UCSD-AML1 (cell line): Measurements from ENCODE around the gene MIGA2.
"Not testable (repeated sequence)": the region's sequence is repeated elsewhere in the genome, so short reads cannot be mapped to it uniquely, and the experiment has no call there.

Source experiments
- DNase-seq: peaks from one replicate; lab custom pipeline; 2025; ENCODE audit not compliant: unreplicated experiment; lab: John Stamatoyannopoulos, UW

MIGA2 gene

DNA sequence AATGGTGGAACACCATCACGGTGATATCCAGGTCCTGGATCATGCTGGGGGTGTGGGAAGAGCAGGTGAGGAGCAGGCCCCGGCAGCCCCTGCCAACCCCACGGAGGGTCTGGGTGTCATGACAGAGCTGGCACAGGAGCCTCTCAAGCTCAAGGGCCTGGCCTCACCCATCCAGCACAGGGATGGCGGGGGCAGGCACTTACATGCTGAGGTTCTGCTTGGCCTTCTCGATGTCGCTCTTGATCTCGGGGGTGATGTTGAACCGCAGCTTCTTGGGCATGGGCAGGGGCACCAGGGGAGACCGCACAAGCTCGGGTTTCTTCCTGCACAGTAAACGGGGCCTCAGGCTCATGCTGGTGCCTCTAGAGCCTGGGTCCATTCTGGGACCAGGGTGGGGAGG is 61.9 kb downstream of the MIGA2 start:
- DNase-seq, result no peak

DNA sequence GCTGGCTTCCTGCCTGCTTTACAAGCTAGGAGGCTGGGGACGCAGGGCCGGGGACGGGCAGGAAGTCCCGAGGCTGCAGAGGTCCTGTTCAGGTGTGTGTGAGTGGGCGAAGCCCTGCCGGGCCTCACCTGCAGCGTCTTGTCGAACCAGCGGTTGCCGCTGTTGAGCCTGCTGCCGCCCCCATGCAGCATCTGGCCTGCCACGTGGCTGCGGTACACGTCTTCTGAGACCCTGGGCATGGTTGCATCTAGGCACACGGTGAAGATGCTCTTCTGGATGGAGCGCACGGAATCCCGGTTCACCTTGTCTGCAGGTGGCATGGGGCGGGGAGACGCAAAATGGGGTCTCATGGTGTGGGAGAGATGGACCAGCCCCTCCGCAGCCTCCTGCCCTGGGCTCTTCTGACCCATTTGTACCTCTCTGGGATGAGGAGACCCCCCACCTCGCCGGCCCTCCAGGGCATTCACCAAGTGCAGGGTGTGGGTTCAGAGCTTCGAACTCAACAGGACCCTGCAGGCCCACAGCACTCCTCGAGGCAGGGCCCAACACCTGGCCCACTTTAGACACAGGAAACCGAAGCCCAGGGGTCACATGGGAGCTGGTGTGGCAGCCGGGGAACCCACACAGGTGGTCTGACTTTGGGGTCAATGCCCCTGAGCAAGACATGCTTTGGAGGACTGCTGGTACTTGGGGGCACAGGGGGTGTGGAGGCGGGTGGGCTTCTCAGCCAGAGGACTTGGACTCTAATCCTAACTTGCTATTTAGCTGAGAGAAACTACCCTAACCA is 64.2 kb downstream of the MIGA2 start:
- no peak for DNase-seq

DNA sequence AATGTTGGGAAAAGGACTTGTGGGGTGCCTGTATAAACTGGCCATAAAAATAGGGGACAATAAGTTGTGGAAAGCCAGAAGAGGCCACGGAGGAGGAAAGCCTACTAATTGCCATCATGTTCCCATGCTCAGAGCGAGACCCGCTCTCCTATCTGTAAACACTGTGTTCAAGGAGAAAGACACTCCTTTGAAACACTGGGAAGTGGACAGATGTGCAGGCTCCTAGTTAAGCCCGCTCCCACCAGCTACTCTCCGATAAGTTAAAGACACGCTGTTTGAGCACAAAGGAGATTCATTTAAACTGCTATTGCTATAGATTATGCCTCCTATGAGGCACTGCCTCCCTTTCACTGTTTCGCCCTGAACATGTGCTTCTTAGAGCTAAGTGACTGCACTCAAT is 64.9 kb downstream of the MIGA2 start:
- DNase-seq, result no peak

DNA sequence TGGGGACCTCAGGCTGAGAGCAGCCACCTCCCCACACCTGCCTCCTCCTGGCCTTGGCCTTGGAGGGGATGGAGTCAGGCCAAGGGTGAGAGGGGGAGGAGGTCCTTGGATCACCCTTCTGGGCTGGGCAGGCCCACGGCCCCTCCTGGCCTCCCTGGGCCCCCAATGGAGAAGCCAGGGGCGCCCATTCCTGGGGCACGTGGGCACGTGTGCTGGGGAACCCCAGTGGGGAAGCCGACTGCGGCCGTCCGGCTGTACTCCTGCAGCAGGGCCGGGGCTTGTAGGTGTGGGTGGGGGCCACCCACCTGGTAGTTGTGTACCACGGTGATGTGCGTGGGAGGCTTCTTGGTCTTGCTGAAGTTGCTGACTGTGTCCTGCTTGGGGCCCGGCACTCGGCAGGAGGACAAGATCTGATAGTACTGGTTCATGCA is 65.7 kb downstream of the MIGA2 start:
- no peak for DNase-seq

DNA sequence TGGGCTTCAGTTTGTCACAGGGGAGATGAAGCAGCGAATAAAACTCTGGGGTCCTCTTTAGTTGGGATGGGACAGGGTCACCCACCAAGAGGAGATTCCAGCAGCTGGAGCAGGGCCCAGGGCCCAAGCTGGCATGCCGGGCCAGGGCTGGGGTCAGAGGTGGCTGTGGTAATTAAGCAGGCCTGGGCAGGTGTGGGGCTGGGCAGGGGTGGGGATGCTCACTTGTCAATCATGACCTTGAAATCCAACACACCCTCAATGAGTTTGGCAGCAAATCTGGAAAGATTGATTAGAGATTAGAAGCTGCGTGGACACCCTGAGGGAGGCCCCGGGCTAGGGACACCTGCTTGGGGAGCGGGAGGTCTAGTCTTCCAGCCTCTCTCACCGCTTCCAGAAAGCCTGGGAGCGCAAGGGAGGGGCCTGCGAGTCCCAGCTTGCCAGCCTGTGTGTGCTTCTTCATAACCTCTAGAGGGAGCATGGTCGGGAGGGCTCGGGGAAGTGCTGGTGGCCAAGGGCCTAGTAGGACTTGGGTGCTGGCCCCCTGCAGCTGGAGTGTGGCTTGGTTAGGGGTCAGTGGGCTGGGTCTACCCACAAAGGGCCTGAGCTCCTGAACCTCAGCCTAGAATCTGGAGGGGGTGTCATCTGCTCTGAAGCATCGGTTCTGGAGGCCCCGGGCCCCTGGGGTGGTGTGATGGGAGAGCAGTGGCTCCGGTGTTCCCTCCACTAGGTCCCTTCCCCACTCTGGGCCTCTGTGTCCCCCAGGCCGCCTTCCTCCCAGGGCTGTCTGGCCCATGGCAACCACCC is 66.6 kb downstream of the MIGA2 start:
- DNase-seq, result peak; percentile 53

DNA sequence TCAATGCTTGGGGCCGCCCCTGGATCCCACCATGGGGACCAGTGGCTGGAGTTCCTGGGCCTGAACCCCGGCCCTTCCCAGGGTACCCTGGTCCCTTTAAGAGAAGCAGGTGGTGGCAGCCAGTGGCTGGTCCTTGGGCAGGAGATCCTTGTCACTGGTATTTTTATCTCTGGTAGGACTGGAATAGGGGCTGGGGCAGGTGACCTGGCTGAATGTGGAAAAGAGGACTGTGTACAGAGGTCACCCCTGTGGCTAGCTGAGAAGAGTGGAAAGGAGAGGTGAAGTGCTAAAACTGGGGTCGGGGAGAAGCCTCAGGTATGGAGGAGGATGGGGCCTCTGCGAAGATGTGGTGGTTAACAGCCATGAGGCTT is 67.2 kb downstream of the MIGA2 start:
- DNase-seq, result no peak

DNA sequence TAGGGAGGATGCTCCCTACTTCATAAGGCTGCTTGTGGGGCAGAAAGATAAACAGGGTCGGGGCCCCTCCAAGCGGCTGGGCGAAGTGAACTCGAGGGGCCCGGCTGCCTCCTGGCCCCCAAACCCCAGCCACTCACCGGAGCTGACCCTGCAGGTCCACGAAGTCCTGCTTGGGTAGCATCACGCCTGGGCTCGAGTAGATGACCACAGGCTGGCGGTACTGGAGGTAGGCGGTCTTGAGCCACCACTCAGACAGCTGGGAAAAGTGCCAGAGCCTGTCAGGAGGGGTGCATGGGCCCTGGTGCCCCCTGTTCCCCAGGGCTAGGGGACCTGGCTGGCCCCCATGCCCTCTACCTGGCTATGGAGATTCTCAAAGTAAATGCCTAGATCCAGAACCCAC is 67.6 kb downstream of the MIGA2 start:
- no peak for DNase-seq

DNA sequence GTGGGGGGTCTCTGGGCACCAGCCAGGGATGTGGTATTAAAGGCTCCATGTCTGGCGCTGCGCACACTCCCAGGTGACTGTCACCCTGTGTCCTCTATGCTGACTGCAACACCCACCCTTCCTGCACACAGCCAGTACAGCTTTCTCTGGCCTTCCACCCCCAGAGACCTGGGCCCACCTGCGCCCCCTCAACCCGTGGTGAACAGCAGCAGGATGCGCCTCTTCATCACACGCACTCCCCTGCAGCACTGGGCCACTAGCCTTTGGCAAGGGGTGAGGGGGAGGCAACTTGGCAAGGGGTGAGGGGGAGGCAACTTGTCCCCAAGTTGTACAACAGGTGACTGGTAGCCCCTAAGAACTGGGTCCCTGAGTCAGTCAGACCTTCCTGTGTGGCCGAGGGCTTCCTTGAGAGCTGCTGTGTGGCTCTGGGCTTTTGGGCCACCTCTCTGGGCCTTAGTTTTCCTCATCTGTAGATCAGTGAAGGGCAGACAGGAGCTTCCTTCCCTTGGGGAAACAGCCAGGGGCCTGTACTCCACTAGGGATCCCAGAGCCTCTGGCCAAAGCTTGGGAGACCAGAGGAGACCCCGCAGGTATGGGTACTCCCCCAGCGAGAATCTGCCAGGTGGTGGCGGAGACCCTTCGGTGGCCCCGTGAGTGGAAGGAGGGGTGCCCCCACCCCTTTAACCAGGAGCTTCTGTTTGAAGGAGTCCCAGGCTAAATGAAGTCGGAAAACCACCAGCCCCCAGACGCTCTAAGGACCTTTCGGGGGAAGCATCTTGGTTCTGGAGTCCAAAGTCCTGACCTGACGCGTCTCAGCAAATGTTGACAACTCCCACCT is 69.7 kb downstream of the MIGA2 start:
- DNase-seq, result no peak

DNA sequence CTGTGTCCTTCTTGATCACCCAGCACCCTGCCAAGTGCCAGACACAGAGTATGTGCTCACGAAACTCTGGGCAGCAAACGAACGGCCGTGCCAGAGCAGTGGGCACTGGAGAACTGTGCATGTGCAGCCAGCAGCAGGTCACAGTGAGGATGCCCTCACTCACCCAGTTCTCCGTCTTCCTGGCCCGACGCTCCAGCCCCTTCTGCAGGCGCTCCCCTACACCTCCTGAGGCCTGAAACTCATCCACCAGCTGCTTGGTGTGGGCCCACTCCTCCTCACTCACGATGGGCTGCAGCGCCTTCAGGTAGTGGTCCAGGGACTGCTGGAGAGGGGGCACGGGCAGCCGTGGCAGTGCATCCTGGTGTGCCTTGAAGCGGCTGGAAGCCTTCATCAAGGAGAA is 71.2 kb downstream of the MIGA2 start:
- no peak for DNase-seq

DNA sequence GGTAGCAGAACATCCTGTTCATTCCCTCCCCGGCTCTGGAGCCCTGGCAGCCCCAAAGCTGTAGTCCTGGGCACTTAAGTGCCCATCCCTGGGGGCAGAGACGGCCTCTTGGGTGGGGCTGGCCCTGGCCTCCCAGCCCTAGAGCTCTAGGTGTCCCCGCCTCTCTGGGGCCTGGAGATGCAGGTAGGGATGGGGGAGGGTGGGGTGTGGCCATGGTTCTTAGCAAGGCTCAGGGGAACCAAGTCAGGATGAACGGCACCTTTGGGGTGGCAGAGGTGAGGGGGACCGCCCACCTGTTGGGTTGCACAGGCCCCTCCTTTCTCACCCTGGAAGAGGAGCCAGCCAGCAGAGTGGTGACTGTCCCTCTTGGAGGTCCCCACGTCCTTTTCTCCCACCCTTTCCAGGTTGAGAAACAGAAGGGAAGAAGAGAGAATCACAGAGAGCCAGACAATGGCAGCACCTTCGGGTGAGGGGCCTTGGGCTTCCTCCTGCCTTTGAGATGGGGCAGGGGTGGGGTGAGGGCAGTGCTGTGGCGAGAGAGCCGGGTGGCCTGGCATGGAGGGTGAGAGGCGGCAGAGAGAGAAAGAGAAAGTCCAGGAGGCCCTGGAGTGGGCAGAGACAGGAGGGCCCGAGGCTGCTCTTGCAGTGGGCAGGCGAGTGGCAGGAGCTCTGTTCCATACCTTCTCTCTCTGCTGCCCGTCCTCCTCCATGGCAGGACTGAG is 71.8 kb downstream of the MIGA2 start:
- DNase-seq, result no peak

DNA sequence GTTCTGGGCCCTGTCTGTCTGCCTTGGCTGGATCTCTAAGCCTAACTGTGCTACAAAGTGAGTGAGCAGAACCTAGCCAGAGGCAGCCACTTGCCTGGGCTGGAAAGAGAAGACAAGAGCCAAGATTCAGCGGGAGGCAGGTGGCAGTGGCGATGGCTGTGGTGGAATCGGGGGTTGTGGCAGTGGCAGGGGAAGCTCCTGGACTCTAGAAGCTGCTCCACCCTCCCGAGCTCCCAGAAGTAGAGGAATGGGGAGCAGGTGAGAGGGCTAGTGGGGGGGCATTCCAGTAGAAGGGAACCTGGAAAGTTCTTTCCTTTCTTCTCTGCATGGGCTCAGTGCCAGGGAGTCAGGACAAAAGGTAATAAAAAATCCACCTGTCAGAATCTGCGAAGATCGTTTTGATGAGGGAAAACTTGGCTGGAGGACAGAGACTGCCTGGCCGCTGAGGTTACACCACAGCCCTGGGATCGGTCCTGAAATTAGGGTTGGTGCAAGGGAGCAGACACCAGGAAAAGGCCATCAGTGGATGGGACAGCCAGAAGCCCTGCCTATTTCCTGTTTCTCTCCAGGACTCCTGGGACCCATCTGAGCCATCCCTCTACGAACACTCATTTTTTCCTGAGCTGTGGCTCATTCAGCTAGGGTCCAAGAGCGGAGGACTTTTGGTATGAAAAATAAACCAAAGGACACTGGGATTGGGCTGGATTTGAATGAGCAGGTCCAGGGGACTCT is 72.5 kb downstream of the MIGA2 start:
- DNase-seq, result no peak

DNA sequence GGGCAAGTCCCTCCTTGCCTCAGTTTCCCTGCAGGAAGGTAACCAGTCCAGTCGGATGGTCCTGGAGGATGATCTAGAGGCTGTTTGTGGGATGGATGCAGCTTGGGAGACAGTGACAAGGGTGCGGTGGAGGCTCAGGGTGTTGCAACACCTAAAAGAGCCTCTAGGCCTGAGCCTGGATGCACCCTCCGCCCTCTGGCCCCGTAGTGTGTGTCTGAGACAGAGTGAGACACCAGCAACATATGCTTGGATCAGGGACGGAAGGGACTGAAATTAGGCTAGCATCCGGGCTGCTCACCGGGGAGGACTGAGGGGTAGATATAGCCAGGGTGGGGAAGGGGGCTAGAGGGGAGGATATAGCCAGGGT is 73.1 kb downstream of the MIGA2 start:
- DNase-seq, result peak; percentile 15

DNA sequence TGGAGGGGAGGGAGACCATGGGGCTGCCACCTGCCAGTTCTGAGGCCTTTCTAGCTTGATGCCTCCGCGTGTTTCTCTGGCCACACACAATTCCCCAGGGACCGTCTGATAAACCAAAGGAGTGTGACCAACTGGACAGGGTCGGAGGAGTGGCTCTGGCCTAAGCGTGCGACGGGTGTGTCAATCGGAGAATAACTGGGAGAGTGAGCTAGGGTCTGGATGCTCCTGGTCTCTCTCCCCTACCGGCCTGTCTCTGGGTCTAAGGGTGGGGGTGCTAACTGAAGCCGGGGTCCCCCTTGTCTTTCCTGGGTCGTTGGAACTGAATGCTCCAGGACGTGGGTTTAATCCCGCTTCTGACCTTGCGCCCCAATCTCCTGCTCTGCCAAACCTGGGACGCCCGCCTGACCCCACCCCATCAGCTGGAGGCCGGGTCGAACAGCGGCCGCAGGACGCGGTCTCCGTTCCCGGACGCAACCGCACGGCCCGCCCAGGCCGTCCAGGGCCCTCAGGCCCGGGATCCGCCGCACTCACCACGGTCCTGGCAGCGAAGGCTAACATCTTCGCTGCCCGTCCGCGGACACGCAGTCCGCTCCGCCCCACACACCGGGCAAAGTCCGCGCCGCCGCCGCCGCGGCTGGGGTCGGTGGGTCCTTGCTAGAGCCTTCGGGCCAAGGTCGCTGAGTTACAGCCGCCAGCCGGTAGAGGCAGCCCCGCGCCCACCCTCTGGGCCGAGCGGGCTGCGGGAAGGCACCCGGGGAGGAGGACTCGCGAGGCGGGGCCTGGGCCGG is 73.7 kb downstream of the MIGA2 start:
- no peak for DNase-seq

DNA sequence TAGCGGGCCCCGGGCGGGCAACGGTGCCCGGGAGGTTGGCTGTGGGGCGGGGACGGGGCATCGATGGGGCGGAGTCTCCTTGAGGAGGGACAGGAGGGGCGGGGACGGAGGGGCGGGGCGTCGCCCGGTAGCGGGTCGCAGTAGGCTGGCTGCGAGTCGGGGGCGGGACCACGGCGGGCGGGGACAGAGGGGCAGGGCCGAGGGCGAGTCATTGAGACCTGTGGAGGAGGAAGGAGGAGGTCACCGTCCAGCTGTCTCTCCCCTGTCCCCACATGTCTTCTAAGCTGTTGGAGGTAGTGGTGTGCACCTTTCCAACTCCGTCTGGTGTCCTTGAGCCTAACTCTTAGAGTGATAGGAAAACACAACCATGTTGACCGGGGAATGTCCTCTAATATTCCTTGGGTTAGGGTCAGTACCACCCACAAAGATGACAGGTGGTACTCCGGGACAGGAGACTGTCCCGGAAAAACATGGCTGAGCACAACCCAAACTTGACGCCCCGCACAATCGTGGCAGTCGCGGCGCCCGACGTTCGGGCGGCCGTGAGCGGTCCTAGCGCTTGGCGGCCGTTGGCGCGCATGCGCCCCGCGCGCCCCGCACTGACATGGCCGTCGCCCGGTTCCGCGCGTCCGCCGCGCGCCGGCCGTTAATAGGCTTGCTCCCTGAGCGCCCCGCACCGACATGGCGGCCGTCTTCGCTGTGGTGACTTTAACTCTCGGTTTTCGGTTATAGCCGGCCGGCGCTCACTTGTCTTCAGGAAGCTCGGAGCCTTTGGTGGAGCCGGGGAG is 74.5 kb downstream of the MIGA2 start, which contains the start of the genes CRAT and PTPA:
TSS of gene CRAT (minus strand) at position 54 of the 788 bp plus-strand sequence. CDS start 284 bp downstream, outside the sequence.
TSS of gene PTPA (plus strand) at position 676 of the 788 bp plus-strand sequence. CDS start 186 bp downstream, outside the sequence.
- DNase-seq, result peak; percentile 94

DNA sequence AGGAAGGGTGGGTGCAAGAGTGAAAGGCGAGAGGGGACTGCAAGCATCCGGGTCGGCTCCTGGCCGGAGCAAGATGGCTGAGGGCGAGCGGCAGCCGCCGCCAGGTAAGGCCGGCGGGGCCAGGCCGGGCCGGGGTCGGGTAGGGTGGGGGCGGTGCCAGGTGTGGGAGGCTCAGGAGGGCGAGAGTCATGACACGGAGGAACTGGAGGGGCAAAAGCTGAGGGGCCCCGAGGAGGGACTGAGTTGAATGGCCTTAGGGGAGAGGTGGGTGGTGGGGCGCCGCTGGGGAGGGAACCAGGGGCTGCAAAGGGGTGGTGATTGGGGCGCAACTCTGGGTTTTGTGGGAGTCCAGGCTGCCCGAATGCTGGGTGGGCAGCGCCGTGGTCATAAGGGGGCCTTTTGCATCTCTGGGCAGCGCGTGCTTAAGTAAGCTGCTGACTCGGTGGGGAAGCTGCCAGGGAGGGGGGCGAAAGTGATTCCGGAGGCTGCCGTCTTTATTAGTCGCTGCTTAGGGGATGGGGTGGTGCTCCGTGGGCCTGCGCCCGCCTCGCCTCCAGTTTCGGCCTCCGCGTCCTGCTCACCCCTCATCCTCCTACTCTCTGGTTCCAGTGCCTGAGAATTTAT is 75.2 kb downstream of the MIGA2 start:
- peak; percentile 60 for DNase-seq

DNA sequence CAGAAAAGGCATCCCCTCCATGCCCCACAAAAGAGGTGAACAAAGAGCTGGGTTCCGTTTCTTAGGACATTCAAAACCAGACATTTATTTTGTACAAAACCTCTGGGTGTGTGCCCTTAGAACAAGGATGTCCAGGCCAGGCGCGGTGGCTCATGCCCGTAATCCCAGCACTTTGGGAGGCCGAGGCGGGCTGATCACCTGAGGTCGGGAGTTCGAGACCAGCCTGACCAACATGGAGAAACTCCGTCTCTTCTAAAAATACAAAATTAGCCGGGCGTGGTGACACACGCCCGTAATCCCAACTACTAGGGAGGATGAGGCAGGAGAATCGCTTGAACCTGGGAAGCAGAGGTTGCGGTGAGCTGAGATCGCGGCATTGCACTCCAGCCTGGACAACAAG is 76.1 kb downstream of the MIGA2 start:
- DNase-seq, result not testable (repeated sequence)

DNA sequence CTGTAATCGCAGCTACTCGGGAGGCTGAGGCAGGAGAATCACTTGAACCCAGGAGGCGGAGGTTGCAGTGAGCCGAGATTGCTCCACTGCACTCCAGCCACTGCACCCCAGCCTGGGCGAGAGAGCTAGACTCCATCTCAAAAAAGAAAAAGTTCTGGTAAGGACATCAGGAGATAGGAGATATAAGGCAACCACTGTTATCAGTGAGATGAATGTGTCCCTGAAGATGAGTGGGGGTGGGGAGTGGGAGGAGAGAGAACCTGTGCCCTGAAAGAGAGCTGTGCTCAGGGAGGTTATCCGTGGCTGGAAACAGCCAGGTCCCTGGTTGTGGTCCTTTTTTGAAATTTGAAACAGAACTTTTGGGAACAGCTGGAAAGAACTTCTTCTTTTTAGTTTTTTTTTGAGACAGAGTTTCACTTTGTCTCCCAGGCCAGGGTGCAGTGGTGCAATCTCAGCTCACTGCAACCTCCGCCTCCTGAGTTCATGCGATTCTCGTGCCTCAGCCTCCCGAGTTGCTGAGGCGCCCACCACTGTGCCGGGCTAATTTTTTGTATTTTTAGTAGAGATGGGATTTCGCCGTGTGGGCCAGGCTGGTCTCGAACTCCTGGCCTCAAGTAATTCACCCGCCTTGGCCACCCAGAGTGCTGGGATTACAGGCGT is 77.3 kb downstream of the MIGA2 start:
- no peak for DNase-seq
